ENCODE data around the gene GSDMA.

The GSDMA gene, protein sequence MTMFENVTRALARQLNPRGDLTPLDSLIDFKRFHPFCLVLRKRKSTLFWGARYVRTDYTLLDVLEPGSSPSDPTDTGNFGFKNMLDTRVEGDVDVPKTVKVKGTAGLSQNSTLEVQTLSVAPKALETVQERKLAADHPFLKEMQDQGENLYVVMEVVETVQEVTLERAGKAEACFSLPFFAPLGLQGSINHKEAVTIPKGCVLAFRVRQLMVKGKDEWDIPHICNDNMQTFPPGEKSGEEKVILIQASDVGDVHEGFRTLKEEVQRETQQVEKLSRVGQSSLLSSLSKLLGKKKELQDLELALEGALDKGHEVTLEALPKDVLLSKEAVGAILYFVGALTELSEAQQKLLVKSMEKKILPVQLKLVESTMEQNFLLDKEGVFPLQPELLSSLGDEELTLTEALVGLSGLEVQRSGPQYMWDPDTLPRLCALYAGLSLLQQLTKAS

GRCh38 chr17:39962642-39963220 is at the start of gene GSDMA:
GSDMA (plus strand) TSS chr17:39963004; CDS start chr17:39965688, 2,684 bp downstream.
- DNase-seq, result no peak

GRCh38 chr17:39913989-39914388 is 48.8 kb upstream of the GSDMA start:
- no peak for DNase-seq

DNA sequence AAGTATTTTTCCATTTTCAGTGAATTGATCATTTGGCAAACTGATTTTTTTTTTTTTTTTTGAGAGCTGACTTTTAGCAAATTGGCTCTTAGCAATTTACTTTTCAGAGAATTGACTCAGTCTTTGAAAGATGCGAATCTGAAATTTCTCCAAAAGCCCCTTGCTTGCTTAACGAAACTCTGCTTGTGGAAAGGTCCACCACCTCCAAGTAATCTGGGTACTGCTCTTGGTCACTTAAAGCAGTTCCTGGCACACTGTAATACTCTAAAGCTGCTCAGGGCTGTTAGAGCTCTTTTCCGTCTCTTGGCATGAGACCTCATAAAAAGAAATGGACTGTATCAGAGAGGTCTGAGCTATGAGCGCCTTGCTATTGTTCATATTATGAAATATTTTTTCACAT is 47.2 kb upstream of the GSDMA start:
- no peak for DNase-seq

- DNase-seq, result no peak
Measured at GRCh38 chr17:39916918-39917317, 45.9 kb upstream of the GSDMA start.

DNA sequence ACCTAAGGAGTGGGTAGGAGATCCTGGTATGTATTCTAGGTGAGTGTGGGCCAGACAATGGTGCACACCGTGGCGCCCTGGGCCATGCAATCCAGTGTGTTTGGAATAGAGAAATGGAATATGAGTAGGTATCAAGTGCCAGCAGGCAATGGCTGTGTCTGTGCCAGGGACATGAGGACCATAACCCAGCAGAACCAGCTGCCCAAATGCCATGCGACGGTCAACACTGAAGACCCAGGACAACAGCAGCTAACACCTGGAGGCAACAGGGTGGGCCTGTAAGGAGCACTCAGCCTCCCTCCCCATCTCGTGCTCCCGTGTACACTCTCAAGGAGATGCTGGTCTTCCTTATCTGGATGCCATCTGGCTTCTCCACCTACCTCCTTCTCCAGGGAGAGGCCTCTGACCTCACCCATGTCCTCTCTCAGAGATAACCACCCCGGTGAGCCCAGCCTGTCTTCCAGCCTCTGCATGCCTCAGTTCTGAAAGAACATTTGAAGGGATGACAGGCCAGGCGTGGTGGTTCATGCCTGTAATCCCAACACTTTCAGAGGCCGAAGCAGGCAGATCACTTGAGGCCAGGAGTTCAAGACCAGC is 43.6 kb upstream of the GSDMA start:
- no peak for DNase-seq

DNA sequence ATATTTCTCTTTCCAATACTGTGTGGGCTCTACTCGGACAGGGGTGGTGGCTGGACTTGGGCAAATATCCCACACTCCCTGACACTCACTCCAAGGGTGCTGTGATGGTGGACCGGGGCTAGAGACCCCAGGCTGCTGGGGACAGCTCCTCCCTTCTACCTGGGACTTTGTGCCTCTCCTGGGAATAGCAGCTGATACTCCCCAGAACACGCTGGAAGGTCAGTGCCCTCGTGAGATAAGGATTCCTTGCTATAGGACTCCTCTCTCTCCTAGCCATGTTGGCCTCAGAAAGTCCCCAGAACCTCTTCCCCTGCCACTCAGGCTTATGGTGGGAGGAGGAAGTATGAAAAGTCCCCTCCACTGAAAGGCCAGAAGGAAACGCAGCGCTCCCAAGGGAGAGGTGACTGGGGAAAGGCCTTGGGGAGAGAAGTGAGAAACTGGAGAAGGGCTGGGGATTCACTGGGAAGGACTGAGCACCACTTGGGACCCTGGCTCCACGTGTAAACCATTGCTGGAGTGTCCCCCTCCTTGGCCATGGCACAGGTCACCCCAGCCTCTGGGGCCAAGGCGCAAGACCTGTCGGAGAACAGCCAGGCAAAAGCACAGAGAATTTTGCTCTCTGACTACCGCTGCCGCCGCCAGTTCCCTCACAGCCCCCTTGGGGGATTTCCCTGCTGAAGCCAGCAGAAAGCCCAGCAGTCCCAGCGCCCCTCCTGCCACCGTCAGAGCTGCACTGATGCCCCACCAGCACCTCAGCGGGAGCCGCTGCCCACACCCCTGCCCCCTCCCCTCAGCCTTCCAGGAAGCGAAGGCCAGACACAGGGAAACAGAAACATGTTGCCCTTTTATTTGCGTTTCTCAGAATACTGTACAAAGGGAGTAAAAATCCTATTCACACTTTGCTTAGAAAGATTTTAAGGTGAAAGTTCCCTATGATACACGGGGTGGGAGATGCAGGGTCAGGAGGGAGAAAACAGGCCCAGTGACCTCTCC is 42.3 kb upstream of the GSDMA start:
- peak; percentile 57 for DNase-seq

- peak; percentile 41 for DNase-seq
Measured at GRCh38 chr17:39921323-39921722, 41.5 kb upstream of the GSDMA start.

DNA sequence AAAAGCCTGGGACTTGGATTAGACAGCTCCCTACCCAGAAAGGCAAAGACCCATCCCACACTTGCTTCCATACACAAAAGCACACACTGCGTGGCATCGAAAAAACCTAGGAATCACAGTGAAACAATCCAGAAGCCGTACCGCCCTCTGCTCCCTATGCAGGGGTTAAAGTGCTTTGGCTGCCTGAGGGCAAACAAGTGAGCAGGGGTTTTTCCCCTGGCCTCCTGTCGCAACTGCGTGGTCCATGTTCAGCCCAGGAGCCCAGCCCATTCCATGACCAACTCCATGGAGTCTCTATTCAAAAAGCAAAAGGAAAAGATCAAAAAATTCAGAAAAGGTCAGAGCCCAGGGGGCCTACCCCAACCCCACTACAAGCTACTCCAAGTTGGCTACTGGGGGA is 40.8 kb upstream of the GSDMA start:
- DNase-seq, result no peak

DNA sequence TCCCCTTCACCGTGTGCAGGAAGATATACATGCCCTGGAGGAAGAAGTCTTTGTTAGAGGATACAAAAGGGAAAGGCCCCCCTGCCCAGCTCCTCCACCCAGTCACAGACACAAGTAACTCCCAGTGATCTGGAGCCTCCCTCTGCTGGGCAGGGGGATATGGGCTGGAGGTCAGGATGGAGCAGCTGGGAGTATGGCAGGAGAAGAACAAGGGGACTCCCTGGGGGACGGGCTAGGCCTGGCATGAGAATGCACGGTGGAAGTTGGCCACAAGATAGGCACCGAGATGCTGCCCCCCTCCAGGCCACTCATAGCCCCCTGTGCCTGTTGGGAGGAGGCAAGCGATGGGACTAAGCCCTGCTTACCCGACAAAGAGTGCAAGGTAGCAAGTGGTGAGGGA is 39.6 kb upstream of the GSDMA start:
- no peak for DNase-seq

DNA sequence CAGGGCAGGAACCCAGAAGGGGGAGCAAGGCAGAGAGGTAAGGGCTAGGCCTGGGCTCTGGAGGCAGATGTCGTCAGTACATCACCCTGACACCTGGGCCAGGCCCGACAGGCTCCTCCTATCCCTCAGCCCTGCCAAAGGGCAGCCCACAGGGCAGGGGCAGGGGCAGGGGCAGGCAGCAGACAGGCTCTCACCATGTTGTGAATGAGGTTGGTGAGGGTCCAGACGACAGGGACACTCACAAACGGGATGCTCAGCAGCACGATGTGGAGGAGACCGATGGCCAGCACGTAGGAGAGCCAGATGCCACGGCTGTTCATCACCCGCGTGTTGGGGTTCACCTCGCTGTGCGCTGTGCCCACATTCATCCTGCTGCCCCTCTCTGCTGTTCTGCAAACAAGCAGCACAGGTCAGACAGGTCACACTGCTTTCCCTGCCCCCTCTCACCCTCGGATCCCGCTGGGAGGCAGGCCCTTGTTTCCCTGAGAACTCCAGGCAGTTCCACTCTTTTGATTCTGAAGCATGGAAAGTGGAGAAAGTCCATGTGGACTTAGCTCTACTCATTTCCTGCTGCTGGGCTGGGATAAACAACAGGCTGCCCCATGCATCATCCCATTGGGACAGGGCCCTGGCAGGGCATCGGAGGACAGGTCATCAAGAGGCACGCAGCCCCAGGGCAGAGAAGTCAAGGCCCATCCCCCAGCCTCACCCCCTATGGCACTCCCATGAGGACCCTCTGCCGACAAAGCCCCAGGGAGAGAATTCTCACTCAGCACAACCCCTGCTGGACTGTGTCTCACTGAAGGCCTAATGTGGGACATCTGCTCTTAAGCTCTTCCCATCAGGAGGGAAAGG is 38.7 kb upstream of the GSDMA start:
- DNase-seq, result no peak

- no peak for DNase-seq
Measured at GRCh38 chr17:39924691-39925055, 38.1 kb upstream of the GSDMA start.

- no peak for DNase-seq
Measured at GRCh38 chr17:39925282-39926134, 37.3 kb upstream of the GSDMA start.

- no peak for DNase-seq
Measured at GRCh38 chr17:39926135-39926587, 36.6 kb upstream of the GSDMA start.

- DNase-seq, result peak; percentile 60
Measured at GRCh38 chr17:39926588-39927100, 36.2 kb upstream of the GSDMA start.

DNA sequence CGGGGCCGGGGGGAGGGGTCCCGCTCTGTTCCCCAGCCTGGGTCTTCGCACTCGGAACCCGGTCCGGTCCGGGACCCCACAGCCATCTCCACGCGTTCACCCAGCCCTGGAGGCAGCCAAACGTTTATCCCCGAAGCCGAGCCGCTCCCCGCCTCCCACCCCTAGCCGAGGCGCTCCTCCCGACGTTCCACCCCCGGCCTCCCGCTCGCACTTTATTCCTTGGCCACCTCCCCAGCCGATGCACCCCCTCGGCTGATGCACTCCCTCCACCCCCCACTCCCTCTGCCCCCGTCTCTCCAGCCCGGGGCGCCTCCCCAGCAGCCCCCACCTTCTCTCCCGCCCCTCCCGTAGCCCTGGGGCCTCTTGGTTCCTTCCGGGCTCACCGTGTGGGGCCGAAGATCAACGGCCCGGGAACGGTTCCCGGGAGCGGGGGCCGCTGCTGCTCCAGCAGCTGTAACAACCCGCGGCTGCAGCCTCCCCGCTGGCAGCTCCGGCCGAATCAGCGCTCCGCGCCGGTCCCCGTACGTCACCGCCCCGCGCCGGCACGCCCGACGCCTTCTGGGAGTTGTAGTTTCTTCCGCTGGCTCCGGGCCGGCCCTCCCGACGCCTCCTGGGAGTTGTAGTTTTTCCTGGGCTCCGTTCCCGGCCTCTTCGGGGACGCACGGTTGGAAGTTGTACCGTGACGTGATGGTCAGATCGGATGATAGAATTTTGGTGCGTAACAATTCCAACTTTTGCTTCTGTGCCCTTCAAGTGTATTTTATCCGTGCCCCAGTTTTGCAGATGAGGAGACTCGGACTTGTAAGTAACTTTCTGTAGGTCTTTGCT is 35.5 kb upstream of the GSDMA start, which contains the start of the genes LRRC3C and ORMDL3:
TSS of gene LRRC3C (plus strand) at position 632 of the 828 bp plus-strand sequence. CDS start 13,792 bp downstream, outside the sequence.
TSS of gene ORMDL3 (minus strand) at position 501 of the 828 bp plus-strand sequence. CDS start 3,398 bp downstream, outside the sequence.
- peak; percentile 93 for DNase-seq

GRCh38 chr17:39927929-39928857 is 34.6 kb upstream of the GSDMA start:
- DNase-seq, result no peak

GRCh38 chr17:39928858-39929645 is 33.8 kb upstream of the GSDMA start:
- no peak for DNase-seq

Measured in activated CD4-positive, CD25-positive, alpha-beta regulatory T cell treated with anti-CD3 and anti-CD28 coated beads, Interleukin-2, amount 50 U/mL, for 72 hours (primary cell).